Spleen (tissue), 11 donors: ENCODE measurements around the gene EIF4H. TPM values are rescaled to one million over a fixed set of nuclear protein-coding genes. Genes with fewer than 3 reads are reported as not detected.
"Not testable (repeated sequence)": the region's sequence is repeated elsewhere in the genome, so short reads cannot be mapped to it uniquely, and the experiment has no call there.

Source experiments
- DNase-seq: peaks from one replicate; pipeline ENCODE4 v3.0.0-alpha.2; 2020
- H3K27ac ChIP-seq, 8 donors: fragments of 200-600 bp; sonication (generic) in 7 of 8; 1 replicate in 4 of 8; 2 replicates in 4 of 8; pipeline versions ENCODE4 v1.5.0 to v1.8.0; 2016 to 2021; ENCODE audit warnings: inconsistent platforms in 4 of 8, mild to moderate bottlenecking in 4 of 8, moderate library complexity in 1 of 8
- H3K27me3 ChIP-seq, 7 donors: fragments of 200-600 bp; sonication (generic) in 6 of 7; replicated peaks in 1 of 7; 1 replicate in 4 of 7; 2 replicates in 3 of 7; pipeline versions ENCODE4 v1.5.0 to v1.8.0; 2016 to 2021; ENCODE audit warnings: inconsistent platforms in 3 of 7, mild to moderate bottlenecking in 1 of 7
- H3K36me3 ChIP-seq, 6 donors: fragments of 200-600 bp; sonication (generic) in 5 of 6; 1 replicate in 4 of 6; 2 replicates in 2 of 6; pipeline versions ENCODE4 v1.5.0 to v1.8.0; 2016 to 2021; ENCODE audit warnings: inconsistent platforms in 2 of 6
- H3K4me1 ChIP-seq, 6 donors: fragments of 200-600 bp; sonication (generic) in 5 of 6; 1 replicate in 3 of 6; 2 replicates in 3 of 6; pipeline versions ENCODE4 v1.5.0 to v1.8.0; 2016 to 2021; ENCODE audit warnings: inconsistent platforms in 3 of 6
- H3K4me3 ChIP-seq, 8 donors: fragments of 200-600 bp; sonication (generic) in 7 of 8; 1 replicate in 4 of 8; 2 replicates in 4 of 8; pipeline versions ENCODE4 v1.5.0 to v1.8.0; 2016 to 2021; ENCODE audit warnings: inconsistent platforms in 4 of 8, mild to moderate bottlenecking in 4 of 8, moderate library complexity in 2 of 8
- H3K9me3 ChIP-seq, 8 donors: fragments of 200-600 bp; sonication (generic) in 7 of 8; 1 replicate in 4 of 8; 2 replicates in 4 of 8; pipeline versions ENCODE4 v1.5.0 to v1.8.0; 2016 to 2021; ENCODE audit warnings: inconsistent platforms in 4 of 8
- CTCF ChIP-seq, 11 experiments: fragments of 200-600 bp in 7 of 11; fragments of 450-650 bp in 4 of 11; sonication (generic) in 4 of 11; IDR thresholded peaks in 8 of 11; conservative IDR thresholded peaks in 3 of 11; 1 replicate in 7 of 11; 2 replicates in 4 of 11; pipeline versions ENCODE4 v1.4.0 to v1.8.0; 2016 to 2021; ENCODE audit warnings: antibody characterized with exemption in 11 of 11, inconsistent platforms in 4 of 11, mild to moderate bottlenecking in 1 of 11
- POLR2A ChIP-seq, 3 donors: fragments of 450-650 bp; IDR thresholded peaks; one replicate each; pipeline ENCODE4 v1.5.1; 2017; ENCODE audit warnings: antibody characterized with exemption in 3 of 3, mild to moderate bottlenecking in 1 of 3
- POLR2AphosphoS5 ChIP-seq, 3 donors: sonication (generic); formaldehyde crosslinking; IDR thresholded peaks; one replicate each; pipeline ENCODE4 v1.5.1; 2017; ENCODE audit warnings: antibody characterized with exemption in 3 of 3
- WGBS, 5 donors: extraction: QIAGEN DNeasy Blood & Tissue Kit in 3 of 5; methylation state at CpG; one replicate each; pipeline versions ENCODE4 v1.1.5 to v1.1.7; 2013 to 2018; 5-methylcytosine and 5-hydroxymethylcytosine counted together
- intact Hi-C: fragments of 100-400 bp; cut with DNase I; formaldehyde crosslinking; loops from one replicate; pipeline ENCODE4 v1.15.0; 2023; ENCODE audit warnings: low total_unique reads
- polyA plus RNA-seq, 3 donors: library from polyadenylated mRNA; stranded (reverse); fragments of 200-250 nt; gene quantifications; one replicate each; pipeline ENCODE4 v1.2.1, GENCODE V29; 2013
- total RNA-seq, 7 donors: library from RNA; depleted of rRNA in 3 of 7; stranded (reverse); fragments of >200 nt in 3 of 7; fragmentation: NEBNext Ultra II Directional in 4 of 7; extraction: Animal tissue kit (Norgen Biotek cat#: 25700) in 4 of 7; gene quantifications; one replicate each; pipeline versions ENCODE4 v1.1.0 to v1.2.1, GENCODE V29; 2016 to 2021
- donor health status: healthy with polysubstance abuse.
- donor health status: DM: no; HTN: no; CAD: no; lungs with moderate emphysema.
- donor health status: DM: no; HTN: no; CAD: no.
- donor health status: Bipolar disorder and iron deficiency.
- donor health status: healthy.
- donor health status: DM: no; HTN: no; CAD: no.
- donor health status: DM: yes; HTN: yes; CAD: no.

EIF4H gene
- total and polyA plus RNA-seq, 10 donors: 75.5 to 224 (median 185) TPM

GRCh38 chr7:74164985-74165456 is 9.1 kb upstream of the EIF4H start:
- intact Hi-C loops: no loop called here

DNA sequence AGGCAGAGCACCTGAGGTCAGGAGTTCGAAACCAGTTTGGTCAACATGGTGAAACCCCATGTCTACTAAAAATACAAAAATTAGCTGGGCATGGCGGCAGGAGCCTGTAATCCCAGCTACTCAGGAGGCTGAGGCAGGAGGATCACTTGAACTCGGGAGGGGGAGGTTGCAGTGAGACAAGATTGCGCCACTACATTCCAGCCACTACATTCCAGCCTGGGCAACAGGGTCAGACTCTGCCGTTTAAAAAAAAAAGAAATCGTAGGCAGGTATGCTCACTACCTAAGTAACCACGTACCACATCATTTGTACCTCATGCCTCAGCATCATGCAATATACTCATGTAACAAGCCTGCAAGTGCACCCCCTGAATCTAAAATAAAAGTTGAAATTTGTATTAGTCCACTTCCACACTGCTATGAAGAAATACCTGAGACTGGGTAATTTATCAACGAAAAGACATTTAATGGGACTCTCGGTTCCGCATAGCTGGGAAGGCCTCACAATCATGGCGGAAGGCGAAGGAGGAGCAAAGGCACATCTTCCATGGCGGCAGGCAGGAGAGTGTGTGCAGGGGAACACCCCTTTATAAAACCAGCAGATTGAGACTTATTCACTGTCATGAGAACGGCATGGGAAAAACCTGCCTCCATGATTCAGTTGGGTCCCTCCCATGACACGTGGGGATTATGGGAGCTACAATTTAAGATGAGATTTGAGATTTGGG is 8.1 kb upstream of the EIF4H start:
- Histone ChIP-seq H3K4me1 (peaks cover 0 to 9% (median 0%) of the 10 kb centered on the region in 6 donors), H3K36me3 (no peaks in the 10 kb centered on the region), H3K9me3 (no peaks in the 10 kb centered on the region), H3K4me3 (no peak overlapping the region), H3K27me3 (no peaks in the 10 kb centered on the region), H3K27ac (no peak overlapping the region)
- no peak for DNase-seq
- no peak for TF ChIP-seq POLR2AphosphoS5 (IDR thresholded peaks at IDR 0.05)
- TF ChIP-seq POLR2A (IDR thresholded peaks at IDR 0.05): no peak
- no peak for TF ChIP-seq CTCF (IDR thresholded peaks at IDR 0.05 in 8 of 11, conservative IDR thresholded peaks at IDR 0.05 in 3 of 11)
- WGBS, 5 donors: 94 to 97% (median 95%) methylated on average over 15 of the region's 15 CpGs
- intact Hi-C loops: no loop called here

More at GRCh38 chr7:74164985-74165456, 9.1 kb upstream of the EIF4H start:
- Histone ChIP-seq H3K36me3 (no peaks in the 10 kb centered on the region), H3K4me1 (peaks cover 0 to 9% (median 0%) of the 10 kb centered on the region in 6 donors), H3K4me3 (no peak overlapping the region), H3K27ac (peak overlapping the region in 2 of 8 donors; percentile 23 to 49), H3K9me3 (no peaks in the 10 kb centered on the region), H3K27me3 (no peaks in the 10 kb centered on the region)
- WGBS, 5 donors: 39 to 57% (median 50%) methylated on average over 7 of the region's 7 CpGs
- TF ChIP-seq POLR2A (IDR thresholded peaks at IDR 0.05) (no peak), POLR2AphosphoS5 (IDR thresholded peaks at IDR 0.05) (no peak), CTCF (IDR thresholded peaks at IDR 0.05 in 8 of 11, conservative IDR thresholded peaks at IDR 0.05 in 3 of 11) (peak in 5 of 11 experiments; percentile 6 to 40 (median 29))
- DNase-seq: no peak

- DNase-seq, H3K9me3 ChIP-seq, H3K27ac ChIP-seq, H3K4me3 ChIP-seq, H3K27me3 ChIP-seq, H3K36me3 ChIP-seq, intact Hi-C loops: not testable (repeated sequence)
- peaks cover 0 to 10% (median 1%) of the 10 kb centered on the region in 6 donors for H3K4me1 ChIP-seq
- 90 to 95% (median 94%) methylated on average over 6 of the region's 6 CpGs for WGBS, 5 donors
Measured at GRCh38 chr7:74167324-74167723, 6.8 kb upstream of the EIF4H start.

- intact Hi-C loops: loop anchor here (5.0 kb wide), 1 partner anchor 91 kb away; the partner anchor contains the start of gene LIMK1
- peaks cover 0 to 22% (median 0%) of the 10 kb centered on the region in 6 donors for H3K36me3 ChIP-seq
- H3K9me3 ChIP-seq: no peaks in the 10 kb centered on the region
- no peaks in the 10 kb centered on the region for H3K27me3 ChIP-seq
- H3K4me1 ChIP-seq: peaks cover 35 to 53% (median 44%) of the 10 kb centered on the region in 6 donors
- peak; percentile 79 for DNase-seq
- 50 to 58% (median 55%) methylated on average over 14 of the region's 14 CpGs for WGBS, 5 donors
- TF ChIP-seq CTCF (IDR thresholded peaks at IDR 0.05 in 8 of 11, conservative IDR thresholded peaks at IDR 0.05 in 3 of 11) (no peak), POLR2AphosphoS5 (IDR thresholded peaks at IDR 0.05) (no peak), POLR2A (IDR thresholded peaks at IDR 0.05) (no peak)
- H3K27ac ChIP-seq: peak overlapping the region in 6 of 8 donors; percentile 93 to 97 (median 96)
- H3K4me3 ChIP-seq: peak overlapping the region in 7 of 8 donors; percentile 81 to 96 (median 89)
Measured at GRCh38 chr7:74173074-74173473, 1.1 kb upstream of the EIF4H start.
